ENCODE results near the gene PANK3.

GRCh38 chr5:168583742-168584482, 4.7 kb upstream of the PANK3 start:
- TF ChIP-seq POLR2A (IDR thresholded peaks at IDR 0.05) (no peak), CTCF (IDR thresholded peaks at IDR 0.05 in 8 of 11, conservative IDR thresholded peaks at IDR 0.05 in 3 of 11) (no peak), POLR2AphosphoS5 (IDR thresholded peaks at IDR 0.05) (no peak)

All from spleen (tissue), 7 donors.